NCI-H748 (cell line): ENCODE measurements around the gene IP6K2.

ENCODE experiments used
- DNase-seq: peaks from one replicate; lab custom pipeline; 2025; ENCODE audit not compliant: unreplicated experiment; lab: John Stamatoyannopoulos, UW

Gene IP6K2

DNA sequence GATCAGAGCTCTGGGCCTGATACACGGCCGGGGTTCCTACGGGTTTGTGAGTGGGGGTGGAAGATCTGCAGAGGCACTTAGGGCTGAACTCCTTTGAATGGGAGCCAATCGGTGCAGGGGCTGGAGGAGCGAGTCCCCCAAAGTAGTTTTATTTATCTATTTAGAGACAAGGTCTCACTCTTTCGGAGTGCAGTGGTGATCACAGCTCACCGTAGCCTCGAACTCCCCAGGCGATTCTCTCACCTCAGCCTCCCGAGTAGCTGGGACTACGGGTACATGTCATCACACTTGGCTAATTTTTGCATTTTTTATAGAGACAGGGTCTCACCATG is 52.7 kb downstream of the IP6K2 start:
- DNase-seq: no peak

DNA sequence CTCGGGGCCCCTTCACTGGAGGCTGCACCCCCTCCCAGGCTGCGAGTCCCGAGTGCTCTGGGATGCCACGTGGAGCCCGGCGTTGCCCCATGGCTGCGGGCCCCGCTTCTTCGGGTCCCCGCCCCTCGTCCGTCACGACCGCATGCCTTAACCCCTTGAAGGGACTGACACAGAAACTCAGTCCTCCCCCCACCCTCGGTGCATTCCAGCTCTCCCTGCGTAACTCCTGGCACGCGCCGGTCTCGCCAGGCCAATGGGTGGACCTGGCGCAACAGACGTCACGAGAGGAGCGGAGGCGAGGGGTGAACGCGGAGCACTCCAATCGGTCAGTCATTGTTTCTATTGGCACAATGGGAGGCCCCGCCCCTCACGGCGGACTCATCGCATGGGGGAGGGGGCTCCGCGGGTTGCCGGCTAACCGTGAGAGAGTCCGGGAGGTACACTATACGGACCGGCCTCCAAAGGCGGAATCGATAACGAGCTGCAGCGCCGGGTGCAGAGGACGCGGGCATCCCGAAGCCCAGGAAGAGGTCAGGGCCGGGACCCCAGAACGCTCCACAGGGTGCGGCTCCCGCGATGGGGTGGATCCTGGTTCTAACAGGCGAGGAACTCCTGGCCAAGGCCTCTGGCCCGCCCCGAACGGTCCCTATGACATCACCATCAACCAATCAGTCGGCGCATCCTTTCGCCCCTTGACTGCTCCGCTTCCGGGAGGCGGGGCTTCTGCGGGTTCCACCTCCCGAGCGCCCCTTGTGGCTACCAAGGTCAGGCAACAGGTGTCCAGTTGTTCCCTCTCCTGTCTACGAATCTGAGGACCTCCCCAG is 53.3 kb downstream of the IP6K2 start:
- DNase-seq: peak; percentile 97

DNA sequence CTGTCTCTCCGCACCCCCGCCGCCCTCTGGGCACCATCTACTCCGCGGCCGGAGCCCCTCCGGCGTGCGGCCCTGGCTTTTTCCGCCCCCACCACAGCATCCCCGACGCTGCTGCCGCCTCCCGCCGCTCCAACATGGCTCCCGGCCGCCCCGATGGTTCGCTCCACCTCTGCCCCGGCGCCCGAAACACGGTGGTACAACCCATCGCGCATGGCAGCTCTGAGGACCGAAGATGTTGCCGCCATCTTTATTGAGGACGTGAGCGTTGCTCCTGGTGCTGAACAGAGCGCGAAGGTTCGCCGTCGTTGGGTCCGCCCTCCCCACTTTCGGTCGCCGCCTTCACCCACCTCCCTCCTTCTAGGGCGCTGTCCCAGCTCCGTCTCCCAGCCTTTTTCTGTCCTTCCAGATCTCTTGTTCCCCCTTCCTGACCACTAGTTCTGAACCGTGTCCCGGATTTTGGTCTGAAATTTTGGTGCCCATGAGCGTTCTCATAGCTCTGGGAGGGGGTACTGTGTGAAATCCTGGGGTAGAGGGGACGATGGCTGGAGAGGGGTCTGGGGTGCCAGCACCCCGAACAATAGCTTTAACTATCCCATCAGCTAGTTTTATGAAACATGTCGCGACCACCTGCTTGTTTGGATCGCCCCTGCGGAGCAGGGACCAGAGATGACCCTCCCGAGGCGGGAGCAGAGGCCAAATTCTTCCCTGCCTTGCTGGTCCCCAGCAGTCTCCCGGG is 54.1 kb downstream of the IP6K2 start, which contains the start of gene CELSR3:
Gene CELSR3 (minus strand): TSS at position 134 of the 736 bp plus-strand sequence. CDS start 252 bp downstream, outside the sequence.
- DNase-seq: peak; percentile 92

DNA sequence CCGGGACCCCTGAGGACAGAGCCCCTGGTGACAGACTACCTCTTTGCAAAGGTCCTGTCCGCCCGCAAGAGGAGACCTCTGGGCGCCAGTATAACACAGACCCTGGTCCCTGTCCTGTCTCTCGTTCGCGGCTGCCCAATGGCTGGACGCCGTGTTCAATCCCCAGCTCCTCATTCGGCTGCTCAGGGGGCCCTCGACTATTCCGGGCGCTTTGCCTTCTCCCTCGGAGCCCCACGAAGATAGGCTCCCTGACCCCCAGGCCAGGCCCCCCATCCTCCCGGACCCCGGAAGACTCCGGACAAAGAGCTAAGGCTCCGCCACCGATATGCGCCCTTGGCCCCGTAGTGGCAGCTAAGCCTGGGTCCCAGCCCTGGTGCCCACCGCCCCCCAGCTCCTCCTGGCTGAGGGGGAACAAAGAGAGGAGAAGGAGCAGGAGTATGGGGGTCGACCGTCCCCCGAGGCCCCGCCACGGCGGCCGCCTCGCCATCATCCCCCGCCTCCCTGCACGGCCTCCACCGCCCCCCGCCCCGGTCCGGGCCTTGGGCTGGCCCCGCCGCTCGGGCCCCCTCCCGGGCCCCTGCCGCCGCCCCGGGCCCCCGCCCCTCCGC is 54.8 kb downstream of the IP6K2 start:
- no peak for DNase-seq

DNA sequence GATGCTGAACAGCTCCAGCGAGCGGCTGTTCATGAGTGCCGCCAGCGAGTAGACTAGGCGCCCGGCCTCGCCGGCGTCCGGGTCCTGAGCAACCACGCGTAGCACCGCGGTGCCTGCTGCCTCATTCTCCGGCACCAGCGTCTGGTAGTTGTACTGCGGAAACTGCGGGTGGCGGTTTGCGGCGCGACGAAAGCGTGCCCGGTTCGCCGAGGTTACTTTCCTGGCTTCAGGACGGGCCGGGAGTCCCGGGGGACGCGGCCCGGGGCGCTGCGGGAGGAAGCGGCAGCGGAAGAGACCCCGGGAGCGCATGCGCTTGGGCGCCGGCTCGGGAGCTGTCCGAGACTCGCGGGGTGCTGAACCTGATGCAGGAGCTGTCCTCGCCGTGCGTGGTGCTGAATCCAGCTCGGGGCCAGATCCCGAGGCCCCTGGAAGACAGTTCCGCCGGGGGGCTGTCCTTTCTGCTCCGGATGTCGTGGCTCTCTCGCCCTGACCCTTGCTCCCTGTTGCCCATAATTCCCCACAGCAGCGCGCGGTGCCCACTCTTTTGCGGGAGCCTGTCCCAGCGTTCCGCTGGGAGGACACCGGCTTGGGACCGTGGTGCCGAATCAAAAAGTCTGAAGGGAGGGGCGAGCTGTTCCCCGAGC is 55.4 kb downstream of the IP6K2 start:
- no peak for DNase-seq

DNA sequence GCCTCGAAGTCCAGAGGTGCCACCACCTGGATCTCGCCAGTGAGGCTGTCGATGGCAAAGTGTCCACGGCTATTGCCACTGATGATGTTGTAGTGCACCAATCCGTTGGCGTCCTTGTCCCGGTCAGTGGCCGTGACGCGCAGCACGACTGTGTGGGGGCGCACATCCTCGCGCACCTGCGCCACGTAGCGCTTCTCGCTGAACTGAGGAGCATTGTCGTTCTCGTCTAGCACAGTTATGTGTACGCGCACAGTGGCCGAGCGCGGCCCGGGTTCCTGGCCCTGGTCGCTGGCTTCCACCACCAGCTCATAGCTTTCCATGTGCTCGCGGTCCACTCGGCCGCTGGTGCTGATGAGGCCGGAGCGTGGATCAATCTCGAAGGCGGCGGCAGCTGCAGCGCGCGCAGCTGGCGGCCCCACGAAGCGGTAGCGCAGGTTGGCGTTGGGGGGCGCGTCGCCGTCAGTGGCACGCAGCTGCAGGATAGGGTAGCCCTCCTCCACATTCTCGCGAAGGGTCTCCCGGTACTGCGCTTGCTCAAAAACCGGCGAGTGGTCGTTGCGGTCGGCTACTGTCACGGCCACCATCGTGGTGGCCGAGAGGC is 56.1 kb downstream of the IP6K2 start:
- no peak for DNase-seq

DNA sequence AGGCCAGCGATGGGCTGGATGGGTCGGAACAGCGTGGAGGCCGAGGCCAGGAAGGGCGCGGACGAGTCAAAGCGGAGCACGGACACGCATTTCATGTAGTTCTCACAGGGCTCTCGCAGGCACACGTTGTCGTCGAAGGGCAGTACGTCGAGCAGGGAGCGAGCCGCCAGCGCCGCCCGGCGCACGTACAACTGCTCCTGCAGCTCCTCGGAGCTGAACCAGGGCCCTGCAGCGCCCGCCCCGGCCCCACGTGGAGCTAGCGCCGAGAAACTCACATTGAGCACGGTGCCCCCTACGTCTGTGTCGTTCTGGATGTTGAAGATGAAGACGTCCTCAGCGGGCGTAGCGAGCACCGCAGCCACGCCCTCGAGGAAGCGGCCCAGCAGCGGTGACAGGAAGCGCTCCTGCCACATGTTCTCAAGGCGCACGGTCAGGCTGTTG is 60.2 kb downstream of the IP6K2 start:
- DNase-seq: no peak

DNA sequence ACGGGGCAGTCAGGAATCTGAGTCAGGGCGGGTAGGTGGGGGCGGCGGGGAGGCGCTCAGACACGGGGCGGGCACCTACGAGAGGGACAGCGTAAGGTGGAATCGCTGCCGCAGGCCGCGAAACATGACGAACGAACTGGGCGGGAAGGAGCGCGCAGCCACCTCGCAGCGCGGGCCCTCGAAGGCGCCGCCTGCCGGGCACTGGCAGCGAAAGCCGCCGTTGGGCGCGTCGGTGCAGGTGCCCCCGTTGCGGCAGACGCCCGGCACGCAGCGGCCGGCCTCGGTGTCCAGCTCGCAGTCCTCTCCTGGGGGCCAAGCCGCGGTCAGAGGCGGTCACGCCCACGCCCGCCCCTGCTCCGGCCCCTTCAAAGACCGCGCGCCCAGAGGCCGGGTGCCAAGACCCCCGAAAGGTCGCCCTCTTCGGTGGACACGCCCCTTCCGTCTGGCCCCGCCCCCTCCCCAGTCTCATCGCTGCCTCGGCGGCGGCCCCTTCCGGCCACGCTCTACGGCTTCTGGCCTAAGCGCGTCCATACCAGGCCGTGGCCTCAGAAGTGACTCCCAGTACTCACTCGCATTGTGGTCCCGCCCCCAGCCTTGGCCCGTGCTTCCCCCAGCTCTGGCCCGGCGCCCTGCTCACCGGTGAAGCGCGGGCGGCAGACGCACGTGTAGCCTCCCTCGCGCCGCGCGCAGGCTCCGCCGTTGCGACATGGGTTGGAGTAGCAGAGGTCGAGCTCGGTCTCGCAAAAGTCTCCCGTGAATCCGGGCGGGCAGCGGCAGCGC is 60.8 kb downstream of the IP6K2 start:
- no peak for DNase-seq

DNA sequence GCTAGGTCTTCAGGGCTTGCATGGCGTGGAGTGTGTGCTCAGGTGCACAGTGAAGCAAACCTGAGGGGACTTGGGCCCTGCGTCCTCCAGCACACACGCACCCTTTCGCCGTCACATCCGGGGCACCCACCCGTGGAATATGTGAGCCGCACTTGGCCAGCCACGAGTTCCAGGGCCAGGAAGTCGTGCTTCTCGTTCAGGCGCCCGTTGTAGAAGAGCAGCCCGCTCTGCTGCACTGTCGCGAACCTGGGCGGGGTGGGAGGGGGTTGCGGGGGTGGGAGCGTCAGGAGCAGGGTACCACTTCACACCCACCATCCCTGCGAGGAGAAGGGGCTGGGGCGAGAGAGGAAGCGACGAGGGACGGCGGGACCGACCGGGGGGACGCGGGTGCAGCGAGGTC is 61.4 kb downstream of the IP6K2 start:
- DNase-seq: no peak

DNA sequence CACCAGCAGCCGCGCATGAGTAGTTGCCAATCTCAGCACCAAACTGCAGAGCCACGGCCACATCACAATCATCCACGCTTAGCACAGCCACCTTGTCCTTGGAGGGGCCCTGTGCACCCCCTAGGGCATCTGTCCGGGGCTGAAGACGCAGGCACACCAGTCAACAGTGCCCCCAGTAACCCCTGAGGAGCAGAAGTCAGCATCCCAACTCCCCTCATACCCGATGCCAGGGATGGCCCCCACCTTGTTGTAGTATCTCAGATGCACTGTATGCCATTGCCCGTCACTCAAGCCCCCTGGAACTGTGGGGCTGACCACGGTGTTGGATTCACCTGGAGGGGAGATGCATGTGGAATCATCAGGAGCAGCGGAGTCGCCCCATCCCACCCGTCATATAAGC is 62.0 kb downstream of the IP6K2 start:
- DNase-seq: no peak

DNA sequence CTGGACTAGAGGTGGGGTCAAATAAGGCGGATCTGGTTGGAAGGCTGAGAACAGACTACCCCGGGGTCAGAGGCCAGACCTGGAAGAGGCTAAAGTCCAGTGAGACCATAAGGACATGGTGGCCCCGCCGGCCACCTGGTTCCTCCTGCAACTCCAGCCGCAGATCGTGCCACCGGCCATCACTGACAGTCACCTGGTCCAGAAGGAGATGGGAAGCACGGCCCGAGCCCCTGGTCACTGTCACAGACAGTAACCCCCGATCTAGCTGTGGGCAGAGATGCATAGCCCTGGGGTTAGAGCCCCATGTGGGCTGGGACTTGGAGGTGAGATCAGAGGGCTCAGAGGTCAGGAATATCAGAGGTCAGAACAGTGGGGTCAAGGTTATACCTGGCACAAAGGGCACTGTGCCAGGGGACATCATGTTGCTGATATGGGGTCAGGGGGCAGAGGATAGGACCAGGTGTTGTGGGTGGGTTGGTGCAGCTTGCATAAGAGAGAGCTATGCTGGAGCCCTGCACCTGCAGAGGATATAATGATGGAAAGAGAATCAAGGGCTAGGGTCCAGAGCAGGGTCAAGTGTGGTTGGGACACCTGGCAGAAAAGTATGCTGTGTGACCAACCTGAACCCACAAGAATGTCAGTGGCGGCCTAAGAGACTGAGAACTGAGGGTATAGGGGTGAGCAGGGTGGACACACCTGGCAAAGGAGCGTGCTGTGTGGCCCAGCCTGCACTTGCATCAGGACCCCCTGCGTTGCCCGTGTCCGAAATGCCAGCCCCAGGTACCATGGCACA is 63.9 kb downstream of the IP6K2 start:
- DNase-seq: no peak

DNA sequence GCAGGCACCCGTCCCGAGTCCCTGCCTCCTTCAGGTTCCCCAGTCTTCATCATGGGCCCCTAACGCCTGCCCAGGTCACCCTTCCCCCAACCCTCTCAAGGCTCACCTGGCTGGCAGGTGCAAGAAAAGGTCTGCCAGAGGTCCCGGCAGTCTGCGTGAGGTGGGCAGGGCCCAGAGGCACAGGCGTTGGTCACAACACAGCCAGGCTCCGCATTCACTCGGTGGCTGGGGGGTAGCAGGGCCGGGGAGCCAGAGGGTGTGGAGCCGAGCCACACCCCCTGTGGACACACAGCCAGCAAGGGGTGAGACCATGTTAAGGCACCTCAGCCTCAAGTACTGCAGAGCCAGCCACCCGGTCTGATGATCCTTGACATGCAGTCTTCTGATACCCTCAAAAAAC is 65.2 kb downstream of the IP6K2 start:
- no peak for DNase-seq

DNA sequence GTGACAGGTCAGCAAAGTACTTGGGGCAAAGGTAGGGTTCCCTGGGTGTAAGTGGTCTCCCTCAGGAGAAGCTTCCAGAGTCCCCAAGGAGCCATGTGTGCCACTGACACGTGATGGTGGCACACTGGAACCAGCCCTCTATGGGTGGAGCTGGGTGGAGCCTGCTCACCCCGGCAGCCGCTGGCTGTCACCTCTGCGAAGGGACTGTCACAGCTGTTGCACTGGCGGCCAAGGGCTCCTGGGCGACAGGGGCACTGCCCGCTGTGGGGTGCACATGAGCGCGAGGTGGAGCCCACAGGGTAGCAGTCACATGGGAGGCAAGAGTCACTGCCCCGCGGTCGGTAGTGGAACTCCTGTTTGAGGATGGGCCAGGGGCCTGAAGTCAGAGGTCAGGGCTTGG is 66.3 kb downstream of the IP6K2 start:
- DNase-seq: no peak

DNA sequence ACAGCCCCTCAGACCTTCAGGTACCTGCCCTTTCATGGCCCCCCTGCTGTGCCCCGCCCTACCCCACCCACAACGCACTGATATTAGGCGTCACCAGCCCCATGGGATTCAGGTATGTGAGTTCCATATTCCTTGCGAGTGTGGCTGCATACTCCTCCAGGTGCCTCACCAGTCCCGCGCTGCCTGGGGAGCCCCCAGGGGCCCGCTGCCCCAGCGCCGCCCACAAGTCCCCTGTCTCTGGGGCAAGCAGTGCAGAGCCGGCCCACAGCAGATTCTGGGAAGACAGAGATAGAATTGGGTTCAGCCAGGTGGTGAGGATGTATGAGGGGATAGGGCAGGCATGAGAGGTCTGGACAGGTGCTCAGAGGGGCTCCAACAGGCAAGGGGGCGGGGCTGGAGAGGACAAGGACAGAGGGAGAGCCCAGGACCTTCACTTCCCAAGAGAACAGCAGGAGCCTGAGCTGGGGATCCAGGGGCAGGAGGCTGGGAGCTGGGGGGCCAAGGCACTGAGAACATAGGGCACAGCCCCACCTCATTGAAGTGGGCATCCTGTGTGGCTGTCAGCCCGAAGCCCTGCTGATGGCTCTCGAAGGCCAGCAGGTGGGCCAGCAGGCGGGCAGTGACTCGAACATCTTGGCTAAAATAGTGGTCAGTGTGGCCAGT is 68.7 kb downstream of the IP6K2 start:
- DNase-seq: no peak

DNA sequence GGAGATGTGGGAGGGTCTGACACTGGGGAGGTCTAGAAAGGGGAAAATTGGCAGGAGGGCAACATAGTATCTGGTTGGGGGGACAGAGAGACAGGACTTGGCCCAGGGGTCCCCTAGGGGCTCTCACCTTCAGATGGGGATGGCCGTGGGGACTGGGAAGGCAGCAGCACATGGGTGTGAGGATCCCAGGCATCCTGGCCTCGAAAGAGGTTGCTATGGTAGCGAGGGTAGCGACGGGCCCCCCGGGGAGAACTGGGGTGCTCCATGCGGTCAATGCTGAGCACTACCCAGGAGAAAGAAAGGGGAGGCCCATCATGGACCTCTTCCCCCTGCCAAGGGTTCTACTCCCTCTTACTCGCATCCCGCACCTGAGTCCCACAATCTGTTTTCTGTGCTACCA is 69.3 kb downstream of the IP6K2 start:
- DNase-seq: no peak

DNA sequence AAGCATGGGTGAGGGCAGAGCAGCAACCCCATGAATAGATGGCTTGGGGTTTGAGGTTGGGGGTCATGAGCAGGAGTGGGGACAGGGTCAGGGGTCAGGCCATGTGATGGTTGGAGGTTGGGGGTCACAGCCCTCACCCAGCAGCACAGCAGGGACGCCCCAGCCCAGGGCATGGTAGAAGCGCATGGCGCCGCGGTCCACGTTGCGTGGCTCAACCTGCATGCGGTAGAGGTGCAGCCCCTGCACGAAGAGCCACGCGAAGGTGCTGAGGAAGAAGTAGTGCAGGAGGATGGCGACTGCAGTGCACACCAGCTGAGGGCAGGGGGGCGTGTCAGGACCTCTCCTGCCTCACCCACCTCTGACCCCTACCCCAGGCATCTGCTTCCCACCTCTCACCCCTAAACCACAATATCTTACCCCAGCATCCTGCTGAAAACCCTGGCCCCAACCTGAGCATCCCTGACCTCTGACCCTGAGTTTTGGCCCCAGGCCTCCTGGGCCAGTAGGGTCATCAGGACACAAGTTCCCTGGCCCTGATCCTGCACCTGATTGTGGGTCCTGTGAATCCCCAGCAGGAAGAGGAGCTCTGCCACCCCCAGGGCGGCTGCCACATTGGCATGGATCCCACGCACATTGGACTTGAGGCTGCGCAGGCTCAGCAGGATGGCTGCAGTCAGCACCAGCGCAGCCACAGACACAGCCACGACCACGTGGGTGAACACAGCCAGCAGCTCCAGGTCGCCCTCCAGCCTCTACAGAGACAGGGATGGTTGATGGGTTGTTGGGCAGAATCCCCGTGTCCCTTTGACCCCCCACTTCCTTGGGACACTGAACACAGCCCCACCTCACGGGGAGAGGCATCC is 71.9 kb downstream of the IP6K2 start:
- no peak for DNase-seq

DNA sequence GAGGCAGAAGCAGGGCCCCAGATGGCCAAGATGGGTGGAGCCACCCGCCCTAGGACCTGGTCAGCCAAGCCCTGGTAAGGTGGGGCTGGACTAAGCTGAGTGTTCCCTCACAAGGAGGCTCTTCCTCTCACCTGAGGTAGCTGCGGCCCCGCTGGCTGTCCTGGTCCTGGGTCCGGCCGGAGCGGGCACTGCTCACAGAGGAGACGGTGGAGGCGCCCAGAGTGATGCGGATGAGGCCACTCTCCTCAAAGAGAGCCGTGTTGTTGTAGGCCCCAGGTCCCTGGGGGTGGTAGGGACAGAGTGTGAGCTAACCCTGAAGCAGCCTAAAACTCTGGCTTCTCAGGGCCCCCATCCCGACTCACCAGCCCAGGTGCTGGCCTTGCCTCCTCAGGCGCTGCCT is 74.4 kb downstream of the IP6K2 start:
- DNase-seq: no peak

DNA sequence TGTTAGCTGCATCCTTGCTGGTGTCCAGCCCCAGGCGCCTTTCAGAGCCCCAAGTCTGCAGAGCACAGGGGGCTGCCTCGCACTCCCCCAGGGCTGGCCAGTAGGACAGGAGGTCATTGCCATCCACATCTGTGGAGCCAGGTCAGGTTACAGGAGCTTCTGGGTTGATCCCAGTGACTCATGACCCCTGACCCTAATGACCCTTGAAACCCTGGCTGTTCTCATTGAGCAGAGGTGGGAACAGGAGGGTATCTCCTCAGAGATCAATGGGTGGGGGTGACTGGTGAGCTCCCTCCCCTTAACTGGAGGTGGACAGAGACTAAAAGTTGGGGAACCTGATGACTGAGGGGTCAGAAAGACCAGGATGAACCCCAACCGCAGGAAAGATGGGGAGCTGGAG is 75.6 kb downstream of the IP6K2 start:
- DNase-seq: no peak
